A549 (cell line): Measurements from ENCODE around the gene CNTN3. TPM values are rescaled to one million over a fixed set of nuclear protein-coding genes. Genes with fewer than 3 reads are reported as not detected.

ENCODE experiments used
- ATAC-seq, 2 experiments: fragments of 200-7000 bp in 1 of 2; fragments of >200 bp in 1 of 2; cut with Nextera tagmentation in 1 of 2; cut with Tn5 transposase in 1 of 2; 3 replicates each; pipeline versions ENCODE4 v1.8.0 to v1.9.1; 2018 to 2020; ENCODE audit warnings: mild to moderate bottlenecking in 1 of 2, moderate library complexity in 1 of 2
- CTCF ChIA-PET: fragments of 300-600 bp; sonication (Branson Sonifier 250); formaldehyde crosslinking; extraction: SDS; loops from one replicate; lab custom pipeline; 2021; ENCODE audit warnings: antibody characterized with exemption, inconsistent platforms; lab: Yijun Ruan, JAX
- POLR2A ChIA-PET: fragments of 350-600 bp; formaldehyde crosslinking; extraction: SDS; loops from one replicate; lab custom pipeline; 2021; ENCODE audit warnings: antibody characterized with exemption, inconsistent platforms; lab: Yijun Ruan, JAX
- DNase-seq, 2 experiments: peaks; one replicate each; pipeline versions ENCODE4 v3.0.0 to v3.0.0-alpha.2; 2011 to 2016; ENCODE audit warnings: low read depth in 1 of 2, low spot score in 1 of 2
- FAIRE-seq: peaks from 2 replicates; lab custom pipeline; 2011; peaks lifted over from hg19 to GRCh38; lab: Jason Lieb, UNC
- H3K27ac ChIP-seq, 2 experiments: fragments of >200 bp; sonication (Bioruptor Twin); formaldehyde crosslinking; 3 replicates each; pipeline ENCODE4 v1.5.1; 2016 to 2017
- H3K4me1 ChIP-seq: fragments of >200 bp; sonication (Bioruptor Twin); formaldehyde crosslinking; 3 replicates; pipeline ENCODE4 v1.6.1; 2016
- H3K4me2 ChIP-seq: fragments of >200 bp; sonication (Bioruptor Twin); formaldehyde crosslinking; 3 replicates; pipeline ENCODE4 v1.6.1; 2016
- H3K4me3 ChIP-seq: fragments of >200 bp; sonication (Bioruptor Twin); formaldehyde crosslinking; 3 replicates; pipeline ENCODE4 v1.5.1; 2016
- H3K9me3 ChIP-seq: fragments of >200 bp; sonication (Bioruptor Twin); formaldehyde crosslinking; 3 replicates; pipeline ENCODE4 v1.6.1; 2016
- CBX2 ChIP-seq: fragments of 200-600 bp; sonication (generic); IDR thresholded peaks from 2 replicates; pipeline ENCODE4 v1.6.1; 2016; ENCODE audit warnings: low read depth, mild to moderate bottlenecking, borderline replicate concordance
- CHD2 ChIP-seq: fragments of 150-350 bp; IDR thresholded peaks from 2 replicates; pipeline ENCODE4 v1.6.1; 2014; ENCODE audit warnings: low read length; ENCODE audit not compliant: partially characterized antibody
- EHMT2 ChIP-seq: fragments of 200-600 bp; sonication (generic); IDR thresholded peaks from 2 replicates; pipeline ENCODE4 v1.6.1; 2016; ENCODE audit warnings: antibody characterized with exemption, low read depth, mild to moderate bottlenecking, moderate library complexity
- FOXS1 ChIP-seq: fragments of 250-450 bp; sonication (Bioruptor Pico); IDR thresholded peaks from 2 replicates; pipeline ENCODE4 v1.5.0; 2020; ENCODE audit warnings: mild to moderate bottlenecking, moderate library complexity
- JUN ChIP-seq, 2 experiments: fragments of >200 bp; sonication (Bioruptor Twin); formaldehyde crosslinking; IDR thresholded peaks; 2 replicates in 1 of 2; 3 replicates in 1 of 2; pipeline ENCODE4 v1.6.1; 2016 to 2017
- KDM1A ChIP-seq: fragments of 200-600 bp; sonication (generic); IDR thresholded peaks from 2 replicates; pipeline ENCODE4 v1.6.1; 2016; ENCODE audit warnings: low read depth, mild to moderate bottlenecking
- KDM5A ChIP-seq: fragments of 200-600 bp; sonication (generic); IDR thresholded peaks from 2 replicates; pipeline ENCODE4 v1.6.1; 2016; ENCODE audit warnings: antibody characterized with exemption, mild to moderate bottlenecking
- MAFK ChIP-seq: fragments of 450-650 bp; IDR thresholded peaks from 2 replicates; pipeline ENCODE4 v1.6.1; 2014; ENCODE audit not compliant: partially characterized antibody
- PHF8 ChIP-seq: fragments of 200-600 bp; sonication (generic); IDR thresholded peaks from 2 replicates; pipeline ENCODE4 v1.6.1; 2016; ENCODE audit warnings: low read depth, mild to moderate bottlenecking, antibody characterized with exemption, moderate library complexity, borderline replicate concordance
- POLR2AphosphoS2 ChIP-seq: conservative IDR thresholded peaks from 2 replicates; pipeline ENCODE4 v1.6.1; 2012; ENCODE audit warnings: low read length, improper control_type of control experiment, inconsistent platforms
- SMC3 ChIP-seq: fragments of >200 bp; sonication (Bioruptor Twin); formaldehyde crosslinking; IDR thresholded peaks from 3 replicates; pipeline ENCODE4 v1.6.1; 2018; ENCODE audit warnings: inconsistent platforms
- SREBF2 ChIP-seq: fragments of 450-650 bp; IDR thresholded peaks from 2 replicates; pipeline ENCODE4 v1.6.1; 2014; ENCODE audit warnings: mild to moderate bottlenecking, moderate library complexity
- TP53 ChIP-seq: fragments of 250-450 bp; sonication (Bioruptor Pico); IDR thresholded peaks from 2 replicates; pipeline ENCODE4 v1.5.0; 2021; ENCODE audit warnings: mild to moderate bottlenecking, moderate library complexity
- USF2 ChIP-seq: fragments of 450-650 bp; IDR thresholded peaks from 2 replicates; pipeline ENCODE4 v1.6.1; 2014; ENCODE audit warnings: antibody characterized with exemption
- ZSCAN20 ChIP-seq: fragments of 250-450 bp; sonication (Bioruptor Pico); IDR thresholded peaks from 2 replicates; pipeline ENCODE4 v1.8.0; 2022; ENCODE audit warnings: mild to moderate bottlenecking, moderate library complexity
- WGBS: methylation state at CpG from one replicate; pipeline ENCODE4 v1.1.6; 2017; ENCODE audit errors: missing lambda C conversion rate; 5-methylcytosine and 5-hydroxymethylcytosine counted together
- polyA plus RNA-seq, 4 experiments: library from polyadenylated mRNA; depleted of rRNA in 3 of 4; stranded (reverse); fragments of >200 nt; fragmentation: RNase III in 1 of 4; extraction: RNeasy Plus Mini Kit Qiagen cat#74134 plus additional on column Dnase treatment in 1 of 4; gene quantifications; 2 replicates in 3 of 4; 3 replicates in 1 of 4; pipeline ENCODE4 v1.2.3, GENCODE V29; 2011 to 2017
- TF ChIP-seq, protein P1 (sequence below): IDR thresholded peaks from 2 replicates; pipeline ENCODE4 v1.6.1; 2012
- TF ChIP-seq, protein P2 (sequence below): fragments of 200-600 bp; sonication (generic); IDR thresholded peaks from 2 replicates; pipeline ENCODE4 v1.6.1; 2016; ENCODE audit warnings: antibody characterized with exemption, mild to moderate bottlenecking, moderate library complexity
- TF ChIP-seq, protein P3 (sequence below): fragments of 250-450 bp; sonication (Bioruptor Pico); IDR thresholded peaks from 2 replicates; pipeline ENCODE4 v1.5.0; 2021; ENCODE audit warnings: mild to moderate bottlenecking, moderate library complexity, borderline replicate concordance

CNTN3 gene
- polyA plus RNA-seq, 2 of the 4 experiments (the other 2 are of a cell fraction): not detected

DNA sequence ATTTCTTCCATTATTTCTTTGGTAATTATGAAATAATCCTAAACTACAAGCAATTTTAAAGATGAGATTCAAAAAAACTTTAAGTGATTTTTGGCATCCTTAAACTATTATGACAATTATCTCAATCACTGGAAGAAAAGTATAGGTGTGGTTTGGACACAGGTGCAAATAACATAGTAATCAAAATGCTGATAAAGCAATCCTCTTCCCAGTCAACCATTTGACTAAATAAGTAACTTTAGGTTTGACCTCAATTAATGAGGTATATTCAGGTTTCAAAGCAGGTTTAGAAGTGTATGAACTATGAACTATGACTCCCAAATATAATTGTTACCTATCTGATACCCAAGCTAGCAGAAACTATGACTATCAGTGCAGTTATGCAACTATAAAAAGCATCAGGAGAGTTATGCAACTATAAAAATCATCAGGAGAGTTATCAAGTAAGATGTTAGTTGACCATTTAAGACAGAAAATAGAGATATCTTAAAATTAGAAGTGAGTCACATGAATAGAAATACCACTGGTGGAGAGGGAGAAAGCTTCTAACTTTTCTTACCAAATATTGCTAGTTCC lies 8.9 kb upstream of the CNTN3 start:
- DNase-seq (no peak), FAIRE-seq (no peak)
- H3K4me3 ChIP-seq: no peak overlapping the region
- no peaks in the 10 kb centered on the region for H3K9me3 ChIP-seq
- H3K27ac ChIP-seq: no peak overlapping the region
- CTCF ChIA-PET: no interaction called here
- H3K4me2 ChIP-seq: no peak overlapping the region
- TF ChIP-seq MAFK (peak; percentile 50), JUN (IDR thresholded peaks at IDR 0.05) (no peak)
- TF ChIP-seq, all 56 proteins: peak for 1
- no peak for ATAC-seq
- H3K4me1 ChIP-seq: no peaks in the 10 kb centered on the region
- POLR2A ChIA-PET: no interaction called here

- no peaks in the 10 kb centered on the region for H3K4me1 ChIP-seq
- no peak overlapping the region for H3K4me3 ChIP-seq
- FAIRE-seq (no peak), DNase-seq (no peak), ATAC-seq (no peak)
- H3K9me3 ChIP-seq: no peaks in the 10 kb centered on the region
- CTCF ChIA-PET: no interaction called here
- 4% methylated on average over 1 of the region's 1 CpG for WGBS
- no peak overlapping the region for H3K27ac ChIP-seq
- POLR2A ChIA-PET: no interaction called here
- TF ChIP-seq TP53 (CRISPR knock-in tag) (no peak), EHMT2 (no peak), SREBF2 (no peak), USF2 (no peak), CBX2 (no peak), POLR2AphosphoS2 (no peak), PHF8 (no peak), ZSCAN20 (CRISPR knock-in tag) (no peak), FOXS1 (CRISPR knock-in tag) (no peak), JUN (IDR thresholded peaks at IDR 0.05) (no peak), KDM1A (no peak), KDM5A (no peak), CHD2 (no peak)
- TF ChIP-seq, protein P1, sequence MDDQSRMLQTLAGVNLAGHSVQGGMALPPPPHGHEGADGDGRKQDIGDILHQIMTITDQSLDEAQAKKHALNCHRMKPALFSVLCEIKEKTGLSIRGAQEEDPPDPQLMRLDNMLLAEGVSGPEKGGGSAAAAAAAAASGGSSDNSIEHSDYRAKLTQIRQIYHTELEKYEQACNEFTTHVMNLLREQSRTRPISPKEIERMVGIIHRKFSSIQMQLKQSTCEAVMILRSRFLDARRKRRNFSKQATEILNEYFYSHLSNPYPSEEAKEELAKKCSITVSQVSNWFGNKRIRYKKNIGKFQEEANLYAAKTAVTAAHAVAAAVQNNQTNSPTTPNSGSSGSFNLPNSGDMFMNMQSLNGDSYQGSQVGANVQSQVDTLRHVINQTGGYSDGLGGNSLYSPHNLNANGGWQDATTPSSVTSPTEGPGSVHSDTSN: no peak
- TF ChIP-seq, protein P2, sequence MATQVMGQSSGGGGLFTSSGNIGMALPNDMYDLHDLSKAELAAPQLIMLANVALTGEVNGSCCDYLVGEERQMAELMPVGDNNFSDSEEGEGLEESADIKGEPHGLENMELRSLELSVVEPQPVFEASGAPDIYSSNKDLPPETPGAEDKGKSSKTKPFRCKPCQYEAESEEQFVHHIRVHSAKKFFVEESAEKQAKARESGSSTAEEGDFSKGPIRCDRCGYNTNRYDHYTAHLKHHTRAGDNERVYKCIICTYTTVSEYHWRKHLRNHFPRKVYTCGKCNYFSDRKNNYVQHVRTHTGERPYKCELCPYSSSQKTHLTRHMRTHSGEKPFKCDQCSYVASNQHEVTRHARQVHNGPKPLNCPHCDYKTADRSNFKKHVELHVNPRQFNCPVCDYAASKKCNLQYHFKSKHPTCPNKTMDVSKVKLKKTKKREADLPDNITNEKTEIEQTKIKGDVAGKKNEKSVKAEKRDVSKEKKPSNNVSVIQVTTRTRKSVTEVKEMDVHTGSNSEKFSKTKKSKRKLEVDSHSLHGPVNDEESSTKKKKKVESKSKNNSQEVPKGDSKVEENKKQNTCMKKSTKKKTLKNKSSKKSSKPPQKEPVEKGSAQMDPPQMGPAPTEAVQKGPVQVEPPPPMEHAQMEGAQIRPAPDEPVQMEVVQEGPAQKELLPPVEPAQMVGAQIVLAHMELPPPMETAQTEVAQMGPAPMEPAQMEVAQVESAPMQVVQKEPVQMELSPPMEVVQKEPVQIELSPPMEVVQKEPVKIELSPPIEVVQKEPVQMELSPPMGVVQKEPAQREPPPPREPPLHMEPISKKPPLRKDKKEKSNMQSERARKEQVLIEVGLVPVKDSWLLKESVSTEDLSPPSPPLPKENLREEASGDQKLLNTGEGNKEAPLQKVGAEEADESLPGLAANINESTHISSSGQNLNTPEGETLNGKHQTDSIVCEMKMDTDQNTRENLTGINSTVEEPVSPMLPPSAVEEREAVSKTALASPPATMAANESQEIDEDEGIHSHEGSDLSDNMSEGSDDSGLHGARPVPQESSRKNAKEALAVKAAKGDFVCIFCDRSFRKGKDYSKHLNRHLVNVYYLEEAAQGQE: no peak
- H3K4me2 ChIP-seq: no peak overlapping the region
Observed at GRCh38 chr3:74621581-74621980, 7.1 kb upstream of the CNTN3 start.

- TF ChIP-seq KDM5A (no peak), SMC3 (no peak)
- TF ChIP-seq, protein P3, sequence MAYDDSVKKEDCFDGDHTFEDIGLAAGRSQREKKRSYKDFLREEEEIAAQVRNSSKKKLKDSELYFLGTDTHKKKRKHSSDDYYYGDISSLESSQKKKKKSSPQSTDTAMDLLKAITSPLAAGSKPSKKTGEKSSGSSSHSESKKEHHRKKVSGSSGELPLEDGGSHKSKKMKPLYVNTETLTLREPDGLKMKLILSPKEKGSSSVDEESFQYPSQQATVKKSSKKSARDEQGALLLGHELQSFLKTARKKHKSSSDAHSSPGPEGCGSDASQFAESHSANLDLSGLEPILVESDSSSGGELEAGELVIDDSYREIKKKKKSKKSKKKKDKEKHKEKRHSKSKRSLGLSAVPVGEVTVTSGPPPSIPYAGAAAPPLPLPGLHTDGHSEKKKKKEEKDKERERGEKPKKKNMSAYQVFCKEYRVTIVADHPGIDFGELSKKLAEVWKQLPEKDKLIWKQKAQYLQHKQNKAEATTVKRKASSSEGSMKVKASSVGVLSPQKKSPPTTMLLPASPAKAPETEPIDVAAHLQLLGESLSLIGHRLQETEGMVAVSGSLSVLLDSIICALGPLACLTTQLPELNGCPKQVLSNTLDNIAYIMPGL (CRISPR knock-in tag): no peak
- no peak for ATAC-seq
- Histone ChIP-seq H3K4me2 (no peak overlapping the region), H3K9me3 (no peaks in the 10 kb centered on the region), H3K4me3 (no peak overlapping the region), H3K4me1 (no peaks in the 10 kb centered on the region), H3K27ac (no peak overlapping the region)
- 8% methylated on average over 3 of the region's 3 CpGs for WGBS
- DNase-seq: no peak
- FAIRE-seq: no peak
- ChIA-PET CTCF (interaction anchor here (1.3 kb wide), 1 partner anchor 11 kb away, joined by 3 read pairs; no protein-coding TSS in a partner anchor), POLR2A (no interaction called here)
Observed at GRCh38 chr3:74617776-74618175, 3.3 kb upstream of the CNTN3 start.
